ENCODE results near the gene LAMB1. TPM values are rescaled to one million over a fixed set of nuclear protein-coding genes. Genes with fewer than 3 reads are reported as not detected.

LAMB1 gene
- total and polyA plus RNA-seq, 2 of the 13 experiments (the other 11 are each of a cell fraction or from before 2014, with no cell fraction given): 109 to 124 TPM

GRCh38 chr7:107890962-107891635, 111.9 kb downstream of the LAMB1 start, which contains the start of gene DLD (continued):
- TF ChIP-seq TCF12 (IDR thresholded peaks at IDR 0.05) (no peak), TCF12 (CRISPR knock-in tag; IDR thresholded peaks at IDR 0.05) (no peak), ZNF781 (CRISPR knock-in tag; IDR thresholded peaks at IDR 0.05; ENCODE audit: borderline replicate concordance, not compliant biosample characterization) (peak; percentile 77), ZMYM3 (CRISPR knock-in tag; IDR thresholded peaks at IDR 0.05) (no peak), E2F5 (CRISPR knock-in tag; conservative IDR thresholded peaks at IDR 0.05) (no peak), HBP1 (CRISPR knock-in tag; IDR thresholded peaks at IDR 0.05; ENCODE audit: low read depth) (peak; percentile 57; the same call in 1 of the 2 replicates), DZIP1 (CRISPR knock-in tag; IDR thresholded peaks at IDR 0.05) (no peak), KAT7 (CRISPR knock-in tag; IDR thresholded peaks at IDR 0.05; ENCODE audit: borderline replicate concordance) (peak; percentile 89; the same call in 1 of the 2 replicates), ZNF30 (CRISPR knock-in tag; IDR thresholded peaks at IDR 0.05) (no peak; the same call in 1 of the 2 replicates), HOXA7 (CRISPR knock-in tag; IDR thresholded peaks at IDR 0.05) (0 out of 2 replicates have a peak, but pooled peaks have one; percentile 75), MBD4 (IDR thresholded peaks at IDR 0.05; ENCODE audit: borderline replicate concordance, low read length) (no peak), ZNF430 (CRISPR knock-in tag; IDR thresholded peaks at IDR 0.05) (0 out of 2 replicates have a peak, but pooled peaks have one; percentile 76), PHF21A (CRISPR knock-in tag; IDR thresholded peaks at IDR 0.05) (peak; percentile 73), ZNF142 (CRISPR knock-in tag; IDR thresholded peaks at IDR 0.05) (no peak), KLF15 (CRISPR knock-in tag; IDR thresholded peaks at IDR 0.05; ENCODE audit: borderline replicate concordance) (peak; percentile 85; the same call in 1 of the 2 replicates), ZSCAN20 (CRISPR knock-in tag; IDR thresholded peaks at IDR 0.05; ENCODE audit: borderline replicate concordance) (no peak), MIER3 (CRISPR knock-in tag; IDR thresholded peaks at IDR 0.05; ENCODE audit: borderline replicate concordance) (peak; percentile 68; the same call in 1 of the 2 replicates), ZNF431 (CRISPR knock-in tag; IDR thresholded peaks at IDR 0.05; ENCODE audit: borderline replicate concordance, low read depth) (no peak), ZNF816 (CRISPR knock-in tag; IDR thresholded peaks at IDR 0.05; ENCODE audit: borderline replicate concordance) (peak; percentile 98)

Data from HepG2 (cell line).